Esophagus squamous epithelium (tissue), 4 donors: Measurements from ENCODE around the gene ENHO.

Experiments
- POLR2A ChIP-seq, 4 donors: fragments of 450-650 bp; IDR thresholded peaks; one replicate each; pipeline ENCODE4 v1.6.1; 2017; ENCODE audit warnings: antibody characterized with exemption in 4 of 4, mild to moderate bottlenecking in 4 of 4, moderate library complexity in 3 of 4
- TF ChIP-seq, protein P1 (sequence below), 6 experiments: fragments of 450-650 bp in 4 of 6; fragments of 200-600 bp in 2 of 6; sonication (generic) in 2 of 6; IDR thresholded peaks; one replicate each; pipeline ENCODE4 v1.5.1; 2016 to 2019; ENCODE audit warnings: antibody characterized with exemption in 6 of 6, mild to moderate bottlenecking in 4 of 6, moderate library complexity in 4 of 6

DNA sequence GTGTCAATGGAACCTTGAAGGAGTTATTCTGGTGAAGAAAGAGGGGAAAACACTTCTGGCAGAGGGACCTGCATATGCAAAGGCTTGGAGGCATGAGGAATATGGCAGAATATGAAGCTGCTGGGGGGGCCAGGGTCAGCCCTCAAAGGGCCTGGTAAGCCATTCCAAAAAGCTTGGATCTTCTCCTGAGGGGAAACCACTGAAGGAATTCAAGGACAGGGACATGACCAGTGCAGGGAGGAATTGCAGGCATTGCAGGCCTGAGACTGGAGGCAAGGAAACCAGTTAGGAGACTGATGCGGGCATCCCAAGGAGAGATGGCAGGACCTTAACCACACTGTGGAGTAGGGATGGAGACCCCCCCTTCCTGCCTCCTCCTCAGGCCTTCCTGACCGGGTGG is 21.4 kb downstream of the ENHO start:
- TF ChIP-seq, protein P1, sequence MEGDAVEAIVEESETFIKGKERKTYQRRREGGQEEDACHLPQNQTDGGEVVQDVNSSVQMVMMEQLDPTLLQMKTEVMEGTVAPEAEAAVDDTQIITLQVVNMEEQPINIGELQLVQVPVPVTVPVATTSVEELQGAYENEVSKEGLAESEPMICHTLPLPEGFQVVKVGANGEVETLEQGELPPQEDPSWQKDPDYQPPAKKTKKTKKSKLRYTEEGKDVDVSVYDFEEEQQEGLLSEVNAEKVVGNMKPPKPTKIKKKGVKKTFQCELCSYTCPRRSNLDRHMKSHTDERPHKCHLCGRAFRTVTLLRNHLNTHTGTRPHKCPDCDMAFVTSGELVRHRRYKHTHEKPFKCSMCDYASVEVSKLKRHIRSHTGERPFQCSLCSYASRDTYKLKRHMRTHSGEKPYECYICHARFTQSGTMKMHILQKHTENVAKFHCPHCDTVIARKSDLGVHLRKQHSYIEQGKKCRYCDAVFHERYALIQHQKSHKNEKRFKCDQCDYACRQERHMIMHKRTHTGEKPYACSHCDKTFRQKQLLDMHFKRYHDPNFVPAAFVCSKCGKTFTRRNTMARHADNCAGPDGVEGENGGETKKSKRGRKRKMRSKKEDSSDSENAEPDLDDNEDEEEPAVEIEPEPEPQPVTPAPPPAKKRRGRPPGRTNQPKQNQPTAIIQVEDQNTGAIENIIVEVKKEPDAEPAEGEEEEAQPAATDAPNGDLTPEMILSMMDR (IDR thresholded peaks at IDR 0.05), result no peak
- TF ChIP-seq POLR2A (IDR thresholded peaks at IDR 0.05), result no peak
